GM23248 (cell line): Measurements from ENCODE around the gene GOLGA7B. TPM values are rescaled to one million over a fixed set of nuclear protein-coding genes. Genes with fewer than 3 reads are reported as not detected.
A peak's percentile ranks its signal among the peaks of the same experiment; 100 is the strongest.

Experiments
- DNase-seq: peaks from one replicate; pipeline ENCODE4 v3.0.0-alpha.2; 2015
- H2AFZ ChIP-seq: fragments of 200-600 bp; sonication (generic); 2 replicates; pipeline ENCODE4 v1.6.1; 2016; ENCODE audit warnings: antibody characterized with exemption
- H3F3A ChIP-seq: fragments of 200-600 bp; sonication (generic); 2 replicates; pipeline ENCODE4 v1.6.1; 2016; ENCODE audit warnings: mild to moderate bottlenecking, antibody characterized with exemption, mixed run types; ENCODE audit not compliant: insufficient read depth
- H3K27ac ChIP-seq: fragments of 200-600 bp; sonication (generic); 2 replicates; pipeline ENCODE4 v1.5.1; 2016; ENCODE audit warnings: mild to moderate bottlenecking
- H3K27me3 ChIP-seq: fragments of 200-600 bp; sonication (generic); replicated peaks from 2 replicates; pipeline ENCODE4 v1.6.1; 2016; ENCODE audit warnings: mild to moderate bottlenecking; ENCODE audit not compliant: insufficient read depth
- H3K36me3 ChIP-seq: fragments of 200-600 bp; sonication (generic); 2 replicates; pipeline ENCODE4 v1.6.1; 2016; ENCODE audit warnings: low read depth, mild to moderate bottlenecking
- H3K4me1 ChIP-seq: fragments of 200-600 bp; sonication (generic); 2 replicates; pipeline ENCODE4 v1.6.1; 2016; ENCODE audit warnings: mild to moderate bottlenecking; ENCODE audit not compliant: insufficient read depth
- H3K4me2 ChIP-seq: fragments of 200-600 bp; sonication (generic); one replicate; pipeline ENCODE4 v1.6.1; 2016; ENCODE audit warnings: mild to moderate bottlenecking; ENCODE audit not compliant: unreplicated experiment
- H3K4me3 ChIP-seq: fragments of 200-600 bp; sonication (generic); 2 replicates; pipeline ENCODE4 v1.5.1; 2016; ENCODE audit warnings: mild to moderate bottlenecking
- H3K79me2 ChIP-seq: fragments of 200-600 bp; sonication (generic); 2 replicates; pipeline ENCODE4 v1.6.1; 2016; ENCODE audit warnings: mild to moderate bottlenecking; ENCODE audit not compliant: insufficient read depth
- H3K9ac ChIP-seq: fragments of 200-600 bp; sonication (generic); 2 replicates; pipeline ENCODE4 v1.6.1; 2016; ENCODE audit warnings: mild to moderate bottlenecking
- H3K9me2 ChIP-seq: fragments of 200-600 bp; sonication (generic); 2 replicates; pipeline ENCODE4 v1.6.1; 2016; ENCODE audit warnings: mixed run types, mild to moderate bottlenecking, moderate library complexity; ENCODE audit not compliant: insufficient read depth
- H3K9me3 ChIP-seq: fragments of 200-600 bp; sonication (generic); one replicate; pipeline ENCODE4 v1.6.1; 2017; ENCODE audit warnings: low read depth
- H4K20me1 ChIP-seq: fragments of 200-600 bp; sonication (generic); 2 replicates; pipeline ENCODE4 v1.6.0; 2016; ENCODE audit not compliant: insufficient read depth
- EZH2 ChIP-seq: fragments of 200-600 bp; sonication (generic); IDR thresholded peaks from 2 replicates; pipeline ENCODE4 v1.6.1; 2018; ENCODE audit warnings: antibody characterized with exemption, mild to moderate bottlenecking; ENCODE audit not compliant: insufficient read depth, poor library complexity, severe bottlenecking
- EZH2phosphoT487 ChIP-seq: fragments of 200-600 bp; sonication (generic); IDR thresholded peaks from 2 replicates; pipeline ENCODE4 v1.6.1; 2018; ENCODE audit warnings: antibody characterized with exemption, moderate library complexity, mild to moderate bottlenecking, low read depth; ENCODE audit not compliant: insufficient read depth
- WGBS, 2 experiments: methylation state at CpG; one replicate each; pipeline ENCODE4 v1.1.6; 2015 to 2017; ENCODE audit warnings: low lambda C conversion rate in 2 of 2, low coverage in 1 of 2; ENCODE audit errors: missing lambda C conversion rate in 2 of 2; 5-methylcytosine and 5-hydroxymethylcytosine counted together
- in situ Hi-C: fragments of 300-500 bp; cut with MboI; formaldehyde crosslinking; loops from 2 replicates; pipeline ENCODE4 v1.15.0; 2020
- polyA plus RNA-seq: library from polyadenylated mRNA; unstranded; fragments of >200 nt; fragmentation: Nextera tagmentation; extraction: Ambion mirVana; gene quantifications from 2 replicates; pipeline ENCODE4 v1.2.1, GENCODE V29; 2016
- total RNA-seq: library from RNA; depleted of rRNA; stranded (reverse); fragments of >200 nt; shearing (Covaris generic); gene quantifications from 2 replicates; pipeline ENCODE4 v1.2.3, GENCODE V29; 2014

Gene GOLGA7B
- total and polyA plus RNA-seq, 2 experiments from 2014 or later, result not detected

- Histone ChIP-seq H3K9ac (no peak overlapping the region), H3K9me2 (no peaks in the 10 kb centered on the region), H3K4me2 (no peak overlapping the region), H3F3A (no peaks in the 10 kb centered on the region), H3K27ac (no peak overlapping the region), H4K20me1 (no peaks in the 10 kb centered on the region), H3K36me3 (no peaks in the 10 kb centered on the region), H3K9me3 (no peaks in the 10 kb centered on the region), H2AFZ (no peak overlapping the region), H3K4me1 (no peaks in the 10 kb centered on the region), H3K79me2 (no peaks in the 10 kb centered on the region), H3K27me3 (peaks cover 15% of the 10 kb centered on the region), H3K4me3 (no peak overlapping the region)
- 69 to 76% methylated on average over 6 of the region's 6 CpGs for WGBS, 2 experiments
- in situ Hi-C loops, result no loop called here
- DNase-seq, result no peak
- TF ChIP-seq EZH2 (no peak), EZH2phosphoT487 (no peak)
Observed at GRCh38 chr10:97805949-97806348, 43.7 kb upstream of the GOLGA7B start.

DNA sequence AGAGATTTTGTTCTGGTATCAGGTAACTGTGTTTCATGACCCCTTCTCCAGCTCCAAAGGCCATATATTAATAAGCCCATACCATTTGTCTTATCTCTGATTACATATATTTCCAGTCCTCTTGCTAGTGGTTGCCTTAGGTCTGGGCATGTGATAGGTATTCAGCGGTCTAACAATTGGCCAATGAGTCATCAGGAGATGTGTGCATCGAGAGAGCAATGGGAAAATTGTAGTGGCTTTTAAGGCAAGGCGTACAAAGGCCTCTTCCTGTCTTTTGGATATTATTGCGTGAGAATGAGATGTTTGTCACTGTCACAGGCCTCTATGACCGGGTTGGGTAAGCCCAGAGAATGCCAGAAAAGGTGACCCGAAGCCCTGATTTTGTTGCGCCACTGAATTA lies 39.2 kb upstream of the GOLGA7B start:
- H3K27me3 ChIP-seq, result peaks cover 25% of the 10 kb centered on the region

DNA sequence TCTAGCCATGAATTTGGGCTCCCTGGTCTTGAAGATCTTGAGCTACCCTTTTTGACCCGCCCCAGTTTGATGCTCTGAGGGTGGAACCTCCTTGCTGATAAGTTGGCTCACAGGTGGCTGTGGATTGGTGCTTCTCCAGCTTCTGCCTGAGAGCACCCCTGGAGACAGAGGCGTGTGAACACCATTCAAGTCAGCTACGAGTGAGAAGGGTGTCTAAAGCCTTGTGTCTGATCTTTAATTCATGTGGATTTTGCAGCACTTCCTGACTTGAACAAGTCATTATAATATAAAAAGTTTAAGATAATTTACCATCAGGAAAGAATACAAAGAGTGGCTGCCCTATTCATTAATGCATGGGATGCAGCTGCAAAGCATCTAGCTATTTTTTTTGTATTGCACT lies 37.7 kb upstream of the GOLGA7B start:
- TF ChIP-seq EZH2, result no peak
- no peak for TF ChIP-seq EZH2phosphoT487
- Histone ChIP-seq H2AFZ (no peak overlapping the region), H3K9me2 (no peaks in the 10 kb centered on the region), H3K27me3 (peaks cover 25% of the 10 kb centered on the region), H3K79me2 (no peaks in the 10 kb centered on the region), H3K4me2 (no peak overlapping the region), H4K20me1 (no peaks in the 10 kb centered on the region), H3K27ac (no peak overlapping the region), H3K9me3 (no peaks in the 10 kb centered on the region), H3K9ac (no peak overlapping the region), H3F3A (no peaks in the 10 kb centered on the region), H3K4me1 (no peaks in the 10 kb centered on the region), H3K4me3 (no peak overlapping the region), H3K36me3 (no peaks in the 10 kb centered on the region)
- DNase-seq, result no peak
- in situ Hi-C loops, result no loop called here
- 29 to 35% methylated on average over 3 of the region's 3 CpGs for WGBS, 2 experiments

More for the DNA sequence above, 39.2 kb upstream of the GOLGA7B start:
- no peaks in the 10 kb centered on the region for H3F3A ChIP-seq
- H2AFZ ChIP-seq, result no peak overlapping the region
- H3K4me1 ChIP-seq, result no peaks in the 10 kb centered on the region
- H3K9me2 ChIP-seq, result no peaks in the 10 kb centered on the region
- in situ Hi-C loops, result no loop called here
- TF ChIP-seq EZH2phosphoT487 (no peak), EZH2 (no peak)
- no peaks in the 10 kb centered on the region for H3K79me2 ChIP-seq
- no peaks in the 10 kb centered on the region for H3K36me3 ChIP-seq
- no peaks in the 10 kb centered on the region for H3K9me3 ChIP-seq
- H3K9ac ChIP-seq, result no peak overlapping the region
- DNase-seq, result peak; percentile 37
- no peak overlapping the region for H3K27ac ChIP-seq
- no peak overlapping the region for H3K4me2 ChIP-seq
- 41% methylated on average over 7 of the region's 7 CpGs for WGBS, 2 experiments
- H4K20me1 ChIP-seq, result no peaks in the 10 kb centered on the region
- H3K4me3 ChIP-seq, result no peak overlapping the region

DNA sequence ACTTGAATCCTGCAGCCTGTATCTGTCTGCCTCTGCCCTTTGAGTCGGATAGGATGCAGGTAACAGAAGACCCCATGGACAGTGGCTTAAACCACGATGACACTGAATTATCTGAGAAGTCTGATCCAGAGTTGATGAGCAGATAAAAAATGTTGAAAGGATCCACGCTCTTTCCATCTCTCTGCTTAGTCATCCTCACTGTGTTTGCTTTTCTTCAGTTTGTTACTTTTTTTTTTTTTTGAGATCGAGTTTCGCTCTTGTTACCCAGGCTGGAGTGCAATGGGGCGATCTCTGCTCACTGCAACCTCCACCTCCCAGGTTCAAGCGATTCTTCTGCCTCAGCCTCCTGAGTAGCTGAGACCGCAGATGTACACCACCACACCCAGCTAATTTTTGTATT lies 36.9 kb upstream of the GOLGA7B start:
- DNase-seq, result no peak
- Histone ChIP-seq H3K27ac (no peak overlapping the region), H4K20me1 (no peaks in the 10 kb centered on the region), H2AFZ (no peak overlapping the region), H3K79me2 (no peaks in the 10 kb centered on the region), H3K9me3 (no peaks in the 10 kb centered on the region), H3K4me1 (no peaks in the 10 kb centered on the region), H3K4me3 (no peak overlapping the region), H3K4me2 (no peak overlapping the region), H3K36me3 (no peaks in the 10 kb centered on the region), H3K9me2 (no peaks in the 10 kb centered on the region), H3F3A (no peaks in the 10 kb centered on the region), H3K27me3 (peaks cover 25% of the 10 kb centered on the region), H3K9ac (no peak overlapping the region)
- in situ Hi-C loops, result no loop called here
- no peak for TF ChIP-seq EZH2phosphoT487
- TF ChIP-seq EZH2, result no peak
- 54 to 59% methylated on average over 7 to 8 of the region's 8 CpGs for WGBS, 2 experiments

DNA sequence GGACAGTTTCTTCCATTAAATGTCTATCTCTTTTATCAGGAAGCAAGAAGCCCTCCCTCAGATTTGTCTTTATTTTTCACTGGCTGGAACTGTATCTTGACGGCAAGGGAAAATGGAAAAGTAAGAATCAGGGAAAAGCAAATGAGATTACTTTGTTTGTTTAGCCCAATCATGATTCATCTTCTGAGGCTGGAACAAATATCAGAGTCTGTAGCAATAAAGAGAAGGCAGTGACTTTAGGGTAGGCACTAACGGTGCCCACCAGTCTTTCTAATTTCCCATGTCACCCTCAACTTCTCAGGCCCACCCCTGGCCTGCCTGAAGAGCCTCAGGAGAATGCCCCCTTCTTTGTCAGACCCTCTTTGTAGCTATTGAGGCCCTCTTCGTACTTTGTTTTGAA lies 36.3 kb upstream of the GOLGA7B start:
- H3K4me3 ChIP-seq, result no peak overlapping the region
- no peak overlapping the region for H3K27ac ChIP-seq
- no peak for DNase-seq
- H3K4me1 ChIP-seq, result no peaks in the 10 kb centered on the region
- peaks cover 26% of the 10 kb centered on the region for H3K27me3 ChIP-seq
- H4K20me1 ChIP-seq, result no peaks in the 10 kb centered on the region
- no peak overlapping the region for H2AFZ ChIP-seq
- TF ChIP-seq EZH2 (no peak), EZH2phosphoT487 (no peak)
- WGBS, 2 experiments, result 31 to 39% methylated on average over 3 of the region's 3 CpGs
- H3K36me3 ChIP-seq, result no peaks in the 10 kb centered on the region
- no peak overlapping the region for H3K4me2 ChIP-seq
- no peaks in the 10 kb centered on the region for H3F3A ChIP-seq
- no peaks in the 10 kb centered on the region for H3K79me2 ChIP-seq
- in situ Hi-C loops, result no loop called here
- H3K9me2 ChIP-seq, result no peaks in the 10 kb centered on the region
- no peaks in the 10 kb centered on the region for H3K9me3 ChIP-seq
- no peak overlapping the region for H3K9ac ChIP-seq
